Measurements from ENCODE around the gene SCYGR5. TPM values are rescaled to one million over a fixed set of nuclear protein-coding genes. Genes with fewer than 3 reads are reported as not detected.

The SCYGR5 gene
- total and polyA plus RNA-seq, 7 donors = not detected

Other genes starting within 250 kb of the SCYGR5 start
- gene AGFG1, start 194.6 kb upstream of the SCYGR5 start, total RNA-seq = 10 to 100 TPM; 54.9 to 68.2 (median 58.9) TPM
- gene AGFG1, start 194.6 kb upstream of the SCYGR5 start, polyA plus RNA-seq = 10 to 100 TPM; 19.0 to 41.4 (median 37.5) TPM
- gene SCYGR2, start 67.9 kb upstream of the SCYGR5 start, total RNA-seq = not detected
- gene SCYGR2, start 67.9 kb upstream of the SCYGR5 start, polyA plus RNA-seq = not detected
- not detected for gene SCYGR3, start 52.0 kb upstream of the SCYGR5 start, total RNA-seq
- not detected for gene SCYGR3, start 52.0 kb upstream of the SCYGR5 start, polyA plus RNA-seq
- not detected for gene SCYGR4, start 49.3 kb upstream of the SCYGR5 start, total RNA-seq
- not detected for gene SCYGR4, start 49.3 kb upstream of the SCYGR5 start, polyA plus RNA-seq
- under 1 TPM in 3 of 4 donors, not detected in 1; 0.11 to 0.69 (median 0.46) TPM for gene SLC19A3, start 51.2 kb downstream of the SCYGR5 start, total RNA-seq
- gene SLC19A3, start 51.2 kb downstream of the SCYGR5 start, polyA plus RNA-seq = under 1 TPM; 0.27 to 0.38 (median 0.31) TPM
- gene SCYGR6, start 58.0 kb downstream of the SCYGR5 start, total RNA-seq = not detected
- gene SCYGR6, start 58.0 kb downstream of the SCYGR5 start, polyA plus RNA-seq = not detected
- not detected for gene SCYGR7, start 61.5 kb downstream of the SCYGR5 start, total RNA-seq
- not detected for gene SCYGR7, start 61.5 kb downstream of the SCYGR5 start, polyA plus RNA-seq
- not detected for gene SCYGR8, start 79.1 kb downstream of the SCYGR5 start, total RNA-seq
- not detected for gene SCYGR8, start 79.1 kb downstream of the SCYGR5 start, polyA plus RNA-seq
- gene CCL20, start 147.0 kb downstream of the SCYGR5 start, total RNA-seq = under 1 TPM in 2 of 4 donors, not detected in 2; 0.59 to 0.92 TPM
- gene CCL20, start 147.0 kb downstream of the SCYGR5 start, polyA plus RNA-seq = under 1 TPM in 2 of 3 donors, not detected in 1; 0.18 to 0.36 TPM
- not detected for gene DAW1, start 204.8 kb downstream of the SCYGR5 start, total RNA-seq
- under 1 TPM in 2 of 3 donors, not detected in 1; 0.03 to 0.21 TPM for gene DAW1, start 204.8 kb downstream of the SCYGR5 start, polyA plus RNA-seq